CD4-positive, alpha-beta memory T cell (primary cell): ENCODE data around the gene DIP2B. TPM values are rescaled to one million over a fixed set of nuclear protein-coding genes. Genes with fewer than 3 reads are reported as not detected.

ENCODE experiments used
- CTCF ChIA-PET: fragments of 350-600 bp; sonication (Branson Sonifier 250); formaldehyde crosslinking; loops from one replicate; lab custom pipeline; 2021; ENCODE audit warnings: inconsistent platforms; ENCODE audit not compliant: partially characterized antibody; lab: Charles Lee
- POLR2A ChIA-PET: fragments of 350-600 bp; sonication (Branson Sonifier 250); formaldehyde crosslinking; loops from one replicate; lab custom pipeline; 2021; ENCODE audit not compliant: partially characterized antibody; lab: Charles Lee
- DNase-seq, 5 donors: peaks; one replicate each; pipeline versions ENCODE4 v3.0.0 to v3.0.0-alpha.2; 2020 to 2022; ENCODE audit warnings: mixed read lengths in 1 of 5
- H3K27ac ChIP-seq: one replicate; pipeline ENCODE4 v1.7.0; 2013; ENCODE audit warnings: low read depth, low read length
- H3K27me3 ChIP-seq: 2 replicates; pipeline ENCODE4 v1.7.0; 2013; ENCODE audit warnings: mild to moderate bottlenecking, low read length, moderate library complexity; ENCODE audit not compliant: insufficient read depth
- H3K36me3 ChIP-seq: 2 replicates; pipeline ENCODE4 v1.7.0; 2013; ENCODE audit warnings: mild to moderate bottlenecking, low read length, moderate library complexity; ENCODE audit not compliant: insufficient read depth
- H3K4me1 ChIP-seq: 2 replicates; pipeline ENCODE4 v1.7.0; 2013; ENCODE audit warnings: mild to moderate bottlenecking, low read length, moderate library complexity; ENCODE audit not compliant: insufficient read depth
- H3K4me3 ChIP-seq, 2 donors: one replicate each; pipeline ENCODE4 v1.7.0; 2013; ENCODE audit warnings: low read length in 2 of 2, mild to moderate bottlenecking in 1 of 2
- H3K9me3 ChIP-seq, 2 donors: one replicate each; pipeline ENCODE4 v1.7.0; 2013; ENCODE audit warnings: low read length in 2 of 2, control low read depth in 1 of 2; ENCODE audit not compliant: control insufficient read depth in 1 of 2
- H3K27ac Mint-ChIP-seq, 7 donors: one replicate each; pipeline ENCODE4 v1.8.0; 2020 to 2021; ENCODE audit warnings: mixed read lengths in 7 of 7, mild to moderate bottlenecking in 6 of 7, inconsistent platforms in 3 of 7, moderate library complexity in 3 of 7
- H3K27me3 Mint-ChIP-seq, 2 donors: one replicate each; pipeline ENCODE4 v1.8.0; 2020 to 2021; ENCODE audit warnings: mixed read lengths in 2 of 2
- H3K36me3 Mint-ChIP-seq, 2 donors: one replicate each; pipeline ENCODE4 v1.8.0; 2020 to 2021; ENCODE audit warnings: mixed read lengths in 2 of 2, inconsistent platforms in 1 of 2, mild to moderate bottlenecking in 1 of 2
- H3K4me1 Mint-ChIP-seq, 4 donors: one replicate each; pipeline ENCODE4 v1.8.0; 2020 to 2021; ENCODE audit warnings: mixed read lengths in 4 of 4, mild to moderate bottlenecking in 1 of 4
- H3K4me3 Mint-ChIP-seq, 8 donors: one replicate each; pipeline ENCODE4 v1.8.0; 2020 to 2021; ENCODE audit warnings: mixed read lengths in 8 of 8, mild to moderate bottlenecking in 7 of 8, moderate library complexity in 6 of 8, inconsistent platforms in 3 of 8
- H3K9me3 Mint-ChIP-seq, 8 donors: one replicate each; pipeline ENCODE4 v1.8.0; 2020 to 2021; ENCODE audit warnings: mixed read lengths in 8 of 8, mild to moderate bottlenecking in 5 of 8, inconsistent platforms in 3 of 8, moderate library complexity in 1 of 8
- intact Hi-C: fragments of 100-400 bp; cut with micrococcal nuclease; formaldehyde crosslinking; loops from one replicate; pipeline ENCODE4 v1.15.1; 2023
- polyA plus RNA-seq, 2 donors: library from polyadenylated mRNA; unstranded; fragments of 300-500 nt; fragmentation: Illumina TruSeq; gene quantifications; one replicate each; pipeline ENCODE4 v1.2.3, GENCODE V29; 2021
- total RNA-seq, 2 experiments: library from RNA; stranded (reverse); gene quantifications; one replicate each; pipeline ENCODE4 v1.2.3, GENCODE V29; 2021

DIP2B gene
- total and polyA plus RNA-seq, 4 experiments from 2014 or later: 3.8 to 29.1 (median 20.0) TPM

- intact Hi-C loops: no loop called here
- no peak overlapping the region for H3K27ac Mint-ChIP-seq
- H3K9me3 ChIP-seq: no peaks in the 10 kb centered on the region
- no peaks in the 10 kb centered on the region for H3K4me1 Mint-ChIP-seq
- POLR2A ChIA-PET: no interaction called here
- H3K9me3 Mint-ChIP-seq: no peaks in the 10 kb centered on the region
- CTCF ChIA-PET: no interaction called here
- H3K36me3 Mint-ChIP-seq: peaks cover 56 to 80% of the 10 kb centered on the region in 2 donors
- H3K4me1 ChIP-seq: no peaks in the 10 kb centered on the region
- H3K4me3 Mint-ChIP-seq: no peak overlapping the region
- no peak for DNase-seq
- H3K27me3 ChIP-seq: no peaks in the 10 kb centered on the region
- no peak overlapping the region for H3K4me3 ChIP-seq
- H3K27me3 Mint-ChIP-seq: no peaks in the 10 kb centered on the region
- peaks cover 47% of the 10 kb centered on the region for H3K36me3 ChIP-seq
- H3K27ac ChIP-seq: no peak overlapping the region
Observed at GRCh38 chr12:50742776-50743175, 238.0 kb downstream of the DIP2B start.

GRCh38 chr12:50745861-50746260, 241.1 kb downstream of the DIP2B start:
- Histone ChIP-seq H3K4me1 (no peaks in the 10 kb centered on the region), H3K9me3 (no peaks in the 10 kb centered on the region), H3K4me3 (no peak overlapping the region), H3K27me3 (no peaks in the 10 kb centered on the region), H3K27ac (no peak overlapping the region), H3K36me3 (peaks cover 26% of the 10 kb centered on the region)
- Mint-ChIP-seq H3K9me3 (no peaks in the 10 kb centered on the region), H3K27ac (no peak overlapping the region), H3K4me3 (no peak overlapping the region), H3K4me1 (peaks cover 0 to 2% (median 0%) of the 10 kb centered on the region in 4 donors), H3K27me3 (no peaks in the 10 kb centered on the region), H3K36me3 (peaks cover 40 to 60% of the 10 kb centered on the region in 2 donors)
- intact Hi-C loops: no loop called here
- no peak for DNase-seq
- ChIA-PET CTCF (no interaction called here), POLR2A (interaction anchor here (0.6 kb wide), 1 partner anchor 632 kb away, joined by 3 read pairs; no protein-coding TSS in a partner anchor)

GRCh38 chr12:50746431-50746830, 241.6 kb downstream of the DIP2B start:
- ChIA-PET POLR2A (interaction anchor here (0.6 to 1.0 kb wide), 2 partner anchors 18 to 633 kb away, joined by 3 to 4 read pairs; no protein-coding TSS in a partner anchor), CTCF (interaction anchor here (1.2 kb wide), 1 partner anchor 20 kb away, joined by 3 read pairs; no protein-coding TSS in a partner anchor)

DNA sequence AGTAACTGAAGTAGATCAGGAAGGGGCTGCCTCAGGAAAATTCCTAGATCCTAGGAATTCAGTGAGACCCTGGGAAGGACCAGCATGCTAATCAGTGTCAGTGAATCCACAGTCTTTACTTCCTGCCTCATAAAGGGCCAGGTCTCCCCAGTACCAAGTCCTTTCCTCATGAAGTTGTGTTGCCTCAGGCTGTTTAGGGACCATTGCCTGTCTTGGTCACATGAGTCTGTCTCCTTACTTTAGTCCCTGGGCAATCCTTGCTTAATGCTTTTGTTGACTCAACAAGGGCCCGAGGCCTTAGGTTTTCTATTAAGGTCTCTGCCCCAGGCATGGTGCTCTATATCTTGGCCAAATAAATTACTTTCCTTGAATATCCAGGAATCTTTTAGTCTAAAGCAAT, 243.0 kb downstream of the DIP2B start:
- Histone ChIP-seq H3K27ac (no peak overlapping the region), H3K27me3 (no peaks in the 10 kb centered on the region), H3K36me3 (peaks cover 11% of the 10 kb centered on the region), H3K4me3 (no peak overlapping the region), H3K4me1 (no peaks in the 10 kb centered on the region), H3K9me3 (no peaks in the 10 kb centered on the region)
- Mint-ChIP-seq H3K36me3 (peaks cover 25 to 44% of the 10 kb centered on the region in 2 donors), H3K9me3 (no peaks in the 10 kb centered on the region), H3K27ac (peak overlapping the region in 2 of 7 donors; percentile 28 to 36), H3K27me3 (no peaks in the 10 kb centered on the region), H3K4me3 (no peak overlapping the region), H3K4me1 (peaks cover 0 to 2% (median 0%) of the 10 kb centered on the region in 4 donors)
- CTCF ChIA-PET: no interaction called here
- POLR2A ChIA-PET: no interaction called here
- DNase-seq: no peak
- intact Hi-C loops: no loop called here

More at GRCh38 chr12:50746431-50746830, 241.6 kb downstream of the DIP2B start:
- H3K27me3 ChIP-seq: no peaks in the 10 kb centered on the region
- no peak for DNase-seq
- no peaks in the 10 kb centered on the region for H3K27me3 Mint-ChIP-seq
- H3K9me3 ChIP-seq: no peaks in the 10 kb centered on the region
- intact Hi-C loops: no loop called here
- H3K4me1 ChIP-seq: no peaks in the 10 kb centered on the region
- H3K4me3 ChIP-seq: no peak overlapping the region
- H3K4me3 Mint-ChIP-seq: no peak overlapping the region
- no peaks in the 10 kb centered on the region for H3K9me3 Mint-ChIP-seq
- peaks cover 0 to 2% (median 0%) of the 10 kb centered on the region in 4 donors for H3K4me1 Mint-ChIP-seq
- H3K36me3 ChIP-seq: peaks cover 20% of the 10 kb centered on the region
- no peak overlapping the region for H3K27ac Mint-ChIP-seq
- H3K36me3 Mint-ChIP-seq: peaks cover 34 to 56% of the 10 kb centered on the region in 2 donors
- no peak overlapping the region for H3K27ac ChIP-seq

DNA sequence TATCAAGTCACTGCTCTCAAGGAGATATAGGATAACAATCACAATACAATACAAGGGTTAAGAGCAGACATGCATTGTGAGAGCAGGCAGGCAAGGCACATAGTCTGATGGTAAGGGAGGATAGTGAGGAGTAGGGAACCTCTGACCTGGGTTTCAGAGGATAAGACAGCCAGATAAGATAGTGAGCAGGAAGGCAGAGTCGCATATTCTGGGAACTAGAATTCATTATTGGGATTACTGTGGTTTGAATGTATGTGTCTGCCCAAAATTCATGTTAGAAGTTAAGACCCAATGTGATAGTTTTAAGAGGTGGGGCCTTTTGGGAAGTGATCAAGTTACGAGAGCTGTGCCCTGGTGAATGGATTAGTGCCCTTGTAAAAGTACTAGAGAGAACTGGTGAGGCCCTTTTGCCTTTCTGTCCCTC, 244.7 kb downstream of the DIP2B start:
- peaks cover 7% of the 10 kb centered on the region for H3K36me3 ChIP-seq
- Mint-ChIP-seq H3K27me3 (no peaks in the 10 kb centered on the region), H3K9me3 (no peaks in the 10 kb centered on the region), H3K36me3 (peaks cover 17 to 31% of the 10 kb centered on the region in 2 donors), H3K27ac (peak overlapping the region in 1 of 7 donors; percentile 19), H3K4me1 (peaks cover 0 to 2% (median 0%) of the 10 kb centered on the region in 4 donors), H3K4me3 (no peak overlapping the region)
- H3K4me3 ChIP-seq: no peak overlapping the region
- H3K27me3 ChIP-seq: no peaks in the 10 kb centered on the region
- no peak overlapping the region for H3K27ac ChIP-seq
- CTCF ChIA-PET: no interaction called here
- POLR2A ChIA-PET: no interaction called here
- no peaks in the 10 kb centered on the region for H3K9me3 ChIP-seq
- no peaks in the 10 kb centered on the region for H3K4me1 ChIP-seq
- intact Hi-C loops: no loop called here
- no peak for DNase-seq

- ChIA-PET CTCF (no interaction called here), POLR2A (no interaction called here)
- H3K36me3 Mint-ChIP-seq: peaks cover 16 to 23% of the 10 kb centered on the region in 2 donors
- intact Hi-C loops: no loop called here
- H3K4me3 ChIP-seq: no peak overlapping the region
- H3K27ac Mint-ChIP-seq: peak overlapping the region in 4 of 7 donors; percentile 40 to 60 (median 57)
- H3K36me3 ChIP-seq: no peaks in the 10 kb centered on the region
- H3K27me3 Mint-ChIP-seq: no peaks in the 10 kb centered on the region
- H3K27me3 ChIP-seq: no peaks in the 10 kb centered on the region
- no peaks in the 10 kb centered on the region for H3K9me3 ChIP-seq
- H3K4me3 Mint-ChIP-seq: no peak overlapping the region
- H3K27ac ChIP-seq: no peak overlapping the region
- H3K4me1 ChIP-seq: no peaks in the 10 kb centered on the region
- peaks cover 0 to 2% (median 0%) of the 10 kb centered on the region in 4 donors for H3K4me1 Mint-ChIP-seq
- H3K9me3 Mint-ChIP-seq: no peaks in the 10 kb centered on the region
- DNase-seq: no peak
Observed at GRCh38 chr12:50750366-50750765, 245.6 kb downstream of the DIP2B start.

GRCh38 chr12:50751948-50752721, 247.3 kb downstream of the DIP2B start:
- ChIA-PET POLR2A (no interaction called here), CTCF (no interaction called here)
- H3K27me3 ChIP-seq: no peaks in the 10 kb centered on the region
- Mint-ChIP-seq H3K4me3 (no peak overlapping the region), H3K9me3 (no peaks in the 10 kb centered on the region), H3K27me3 (no peaks in the 10 kb centered on the region), H3K27ac (peak overlapping the region in 4 of 7 donors; percentile 26 to 61 (median 45)), H3K36me3 (peaks cover 11% of the 10 kb centered on the region in 2 donors), H3K4me1 (peaks cover 0 to 2% (median 0%) of the 10 kb centered on the region in 4 donors)
- no peaks in the 10 kb centered on the region for H3K4me1 ChIP-seq
- no peak overlapping the region for H3K4me3 ChIP-seq
- intact Hi-C loops: no loop called here
- H3K27ac ChIP-seq: no peak overlapping the region
- H3K9me3 ChIP-seq: no peaks in the 10 kb centered on the region
- H3K36me3 ChIP-seq: no peaks in the 10 kb centered on the region
- DNase-seq: no peak
